HEK293 (cell line): ENCODE measurements around the gene DEPDC5.
A peak's percentile ranks its signal among the peaks of the same experiment; 100 is the strongest.

ENCODE experiments used
- CTCF ChIA-PET: fragments of 350-600 bp; formaldehyde crosslinking; extraction: SDS; loops from one replicate; lab custom pipeline; 2021; ENCODE audit warnings: antibody characterized with exemption; lab: Yijun Ruan, JAX
- POLR2A ChIA-PET: fragments of 300-600 bp; formaldehyde crosslinking; extraction: SDS; loops from one replicate; lab custom pipeline; 2020; ENCODE audit warnings: antibody characterized with exemption, inconsistent platforms; lab: Yijun Ruan, JAX
- H3K27ac ChIP-seq: fragments of 200-500 bp; sonication (Bioruptor generic); 2 replicates; pipeline ENCODE4 v1.5.1; 2014; ENCODE audit warnings: low read depth, low read length, control low read depth, inconsistent platforms; ENCODE audit errors: extremely low read depth
- H3K36me3 ChIP-seq, 2 experiments: fragments of 200-500 bp in 1 of 2; sonication (Bioruptor generic) in 1 of 2; 1 replicate in 1 of 2; 2 replicates in 1 of 2; pipeline ENCODE4 v1.5.1; 2014 to 2017; ENCODE audit warnings: inconsistent platforms in 2 of 2, low read length in 2 of 2; ENCODE audit not compliant: control insufficient read depth in 2 of 2, insufficient read depth in 1 of 2
- H3K4me1 ChIP-seq: fragments of 200-500 bp; sonication (Bioruptor generic); 2 replicates; pipeline ENCODE4 v1.5.1; 2014; ENCODE audit warnings: mild to moderate bottlenecking, low read length, inconsistent platforms; ENCODE audit not compliant: control insufficient read depth, insufficient read depth
- H3K4me3 ChIP-seq: 2 replicates; pipeline ENCODE4 v1.5.1; 2011; ENCODE audit warnings: low read depth, mild to moderate bottlenecking, control low read depth, low read length, moderate library complexity
- H3K9me3 ChIP-seq: fragments of 200-500 bp; sonication (Bioruptor generic); 2 replicates; pipeline ENCODE4 v1.5.1; 2014; ENCODE audit warnings: low read depth, low read length, inconsistent platforms; ENCODE audit not compliant: control insufficient read depth, insufficient read depth
- EGR2 ChIP-seq: fragments of 450-650 bp; formaldehyde crosslinking; IDR thresholded peaks from 2 replicates; pipeline ENCODE4 v1.5.1; 2016; ENCODE audit warnings: low read depth, missing biosample characterization, missing genetic modification characterization
- FEZF1 ChIP-seq: fragments of 450-650 bp; formaldehyde crosslinking; IDR thresholded peaks from 2 replicates; pipeline ENCODE4 v1.5.1; 2016; ENCODE audit warnings: missing biosample characterization, missing genetic modification characterization
- GLI2 ChIP-seq: fragments of 450-650 bp; formaldehyde crosslinking; IDR thresholded peaks from 2 replicates; pipeline ENCODE4; 2017; ENCODE audit warnings: missing biosample characterization, missing genetic modification characterization, low read depth, borderline replicate concordance
- KLF8 ChIP-seq: fragments of 450-650 bp; formaldehyde crosslinking; IDR thresholded peaks from 2 replicates; pipeline ENCODE4 v1.5.1; 2016; ENCODE audit warnings: missing biosample characterization, missing genetic modification characterization
- SP2 ChIP-seq: fragments of 450-650 bp; formaldehyde crosslinking; IDR thresholded peaks from 2 replicates; pipeline ENCODE4 v1.5.1; 2016; ENCODE audit warnings: missing biosample characterization, missing genetic modification characterization
- ZEB2 ChIP-seq: fragments of 450-650 bp; formaldehyde crosslinking; IDR thresholded peaks from 2 replicates; pipeline ENCODE4 v1.5.1; 2016; ENCODE audit warnings: missing biosample characterization, missing genetic modification characterization
- ZFP41 ChIP-seq: fragments of 450-650 bp; formaldehyde crosslinking; IDR thresholded peaks from 2 replicates; pipeline ENCODE4 v1.5.1; 2016; ENCODE audit warnings: missing biosample characterization, missing genetic modification characterization, borderline replicate concordance
- ZNF138 ChIP-seq: fragments of 450-650 bp; formaldehyde crosslinking; IDR thresholded peaks from 2 replicates; pipeline ENCODE4 v1.5.1; 2016; ENCODE audit warnings: missing biosample characterization, missing genetic modification characterization, borderline replicate concordance
- ZNF146 ChIP-seq: fragments of 450-650 bp; formaldehyde crosslinking; IDR thresholded peaks from 2 replicates; pipeline ENCODE4 v1.5.1; 2016; ENCODE audit warnings: missing biosample characterization, missing genetic modification characterization
- ZNF169 ChIP-seq: fragments of 450-650 bp; formaldehyde crosslinking; IDR thresholded peaks from 2 replicates; pipeline ENCODE4 v1.5.1; 2016; ENCODE audit warnings: missing biosample characterization, missing genetic modification characterization
- ZNF2 ChIP-seq: fragments of 450-650 bp; formaldehyde crosslinking; IDR thresholded peaks from 2 replicates; pipeline ENCODE4 v1.5.1; 2016; ENCODE audit warnings: missing biosample characterization, missing genetic modification characterization
- ZNF202 ChIP-seq: fragments of 450-650 bp; formaldehyde crosslinking; IDR thresholded peaks from 2 replicates; pipeline ENCODE4 v1.5.1; 2016; ENCODE audit warnings: missing biosample characterization, missing genetic modification characterization, borderline replicate concordance
- ZNF248 ChIP-seq: fragments of 450-650 bp; formaldehyde crosslinking; IDR thresholded peaks from 2 replicates; pipeline ENCODE4 v1.5.1; 2017; ENCODE audit warnings: missing biosample characterization, missing genetic modification characterization
- ZNF292 ChIP-seq: fragments of 450-650 bp; formaldehyde crosslinking; IDR thresholded peaks from 2 replicates; pipeline ENCODE4 v1.5.1; 2016; ENCODE audit warnings: low read depth, missing biosample characterization, missing genetic modification characterization, borderline replicate concordance
- ZNF311 ChIP-seq: fragments of 450-650 bp; formaldehyde crosslinking; IDR thresholded peaks from 2 replicates; pipeline ENCODE4 v1.5.1; 2017; ENCODE audit warnings: missing biosample characterization, missing genetic modification characterization, borderline replicate concordance
- ZNF324 ChIP-seq: fragments of 450-650 bp; formaldehyde crosslinking; IDR thresholded peaks from 2 replicates; pipeline ENCODE4 v1.5.1; 2016; ENCODE audit warnings: missing biosample characterization, missing genetic modification characterization
- ZNF335 ChIP-seq: fragments of 450-650 bp; formaldehyde crosslinking; conservative IDR thresholded peaks from 2 replicates; pipeline ENCODE4 v1.5.1; 2016; ENCODE audit warnings: missing biosample characterization, missing genetic modification characterization
- ZNF391 ChIP-seq: fragments of 450-650 bp; formaldehyde crosslinking; IDR thresholded peaks from 2 replicates; pipeline ENCODE4 v1.5.1; 2016; ENCODE audit warnings: low read depth, missing biosample characterization, missing genetic modification characterization, borderline replicate concordance
- ZNF629 ChIP-seq: fragments of 450-650 bp; formaldehyde crosslinking; IDR thresholded peaks from 2 replicates; pipeline ENCODE4 v1.5.1; 2017; ENCODE audit warnings: missing biosample characterization, missing genetic modification characterization
- ZNF654 ChIP-seq: fragments of 450-650 bp; formaldehyde crosslinking; IDR thresholded peaks from 2 replicates; pipeline ENCODE4 v1.5.1; 2016; ENCODE audit warnings: low read depth, missing biosample characterization, missing genetic modification characterization
- ZNF658 ChIP-seq: fragments of 450-650 bp; formaldehyde crosslinking; IDR thresholded peaks from 2 replicates; pipeline ENCODE4; 2016; ENCODE audit warnings: missing biosample characterization, missing genetic modification characterization
- ZNF76 ChIP-seq: fragments of 450-650 bp; formaldehyde crosslinking; IDR thresholded peaks from 2 replicates; pipeline ENCODE4; 2016; ENCODE audit warnings: low read depth, missing biosample characterization, missing genetic modification characterization, borderline replicate concordance
- ZNF777 ChIP-seq: fragments of 450-650 bp; formaldehyde crosslinking; IDR thresholded peaks from 2 replicates; pipeline ENCODE4 v1.5.1; 2017; ENCODE audit warnings: missing biosample characterization, missing genetic modification characterization, borderline replicate concordance
- ZSCAN30 ChIP-seq: fragments of 450-650 bp; IDR thresholded peaks from 2 replicates; pipeline ENCODE4 v1.5.1; 2018; ENCODE audit warnings: missing biosample characterization, mild to moderate bottlenecking, missing genetic modification characterization, moderate library complexity
- TF ChIP-seq, protein P1 (sequence below): IDR thresholded peaks from 2 replicates; pipeline ENCODE4 v1.6.1; 2011; ENCODE audit warnings: mild to moderate bottlenecking, low read depth, low read length, borderline replicate concordance
- TF ChIP-seq, protein P2 (sequence below): fragments of 450-650 bp; formaldehyde crosslinking; IDR thresholded peaks from 2 replicates; pipeline ENCODE4 v1.5.1; 2016; ENCODE audit warnings: missing biosample characterization, missing genetic modification characterization
- TF ChIP-seq, protein P3 (sequence below): fragments of 450-650 bp; formaldehyde crosslinking; conservative IDR thresholded peaks from 2 replicates; pipeline ENCODE4 v1.5.1; 2016; ENCODE audit warnings: low read depth, missing biosample characterization, missing genetic modification characterization
- TF ChIP-seq, protein P4 (sequence below): fragments of 450-650 bp; formaldehyde crosslinking; IDR thresholded peaks from 2 replicates; pipeline ENCODE4 v1.5.1; 2016; ENCODE audit warnings: missing biosample characterization, missing genetic modification characterization

DEPDC5 gene

DNA sequence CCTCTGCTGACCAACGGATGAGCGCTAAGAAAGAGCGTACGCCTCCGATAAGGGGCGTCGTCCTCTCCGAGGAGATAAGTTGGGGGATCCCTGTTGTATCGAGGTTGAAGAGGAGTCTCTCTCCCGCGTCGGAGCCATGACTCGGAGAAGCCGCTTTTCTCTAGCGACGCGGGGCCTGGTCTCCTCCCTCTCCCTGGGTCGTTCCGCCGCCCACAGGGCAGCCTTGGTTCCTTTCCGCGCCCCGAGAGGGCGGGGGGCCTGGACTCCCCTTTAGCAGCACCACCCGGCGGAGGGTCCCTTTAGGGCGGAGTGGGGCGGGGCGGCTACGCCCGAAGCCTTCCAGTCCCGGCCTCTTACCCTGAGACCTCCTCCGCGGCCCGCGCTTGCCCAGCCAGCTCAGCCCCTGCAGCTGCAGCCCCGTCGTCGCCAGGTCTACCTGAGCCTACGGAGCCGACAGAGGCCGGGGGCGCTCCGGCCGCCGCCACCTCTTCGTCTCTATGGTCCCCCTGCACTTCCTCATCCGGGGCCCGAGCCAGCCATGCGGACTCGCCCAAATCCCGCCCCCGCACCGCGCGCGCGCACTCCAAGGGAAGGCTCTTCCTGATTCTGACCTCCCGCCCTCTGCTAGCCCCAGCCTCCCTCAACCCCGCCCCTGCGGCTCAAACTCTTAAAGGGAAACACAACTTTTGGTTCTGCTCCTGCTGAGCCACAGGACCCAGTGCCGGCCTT is 4.0 kb upstream of the DEPDC5 start, which contains the start of gene PRR14L:
PRR14L (minus strand) TSS at position 497 of the 729 bp plus-strand sequence. CDS start 11,272 bp downstream, outside the sequence.
- CTCF ChIA-PET: interaction anchor here (0.6 kb wide), 1 partner anchor 784 kb away, joined by 4 read pairs; no protein-coding TSS in a partner anchor
- POLR2A ChIA-PET: interaction anchor here (0.5 to 1.4 kb wide), 5 partner anchors 52 to 465 kb away, joined by 3 to 6 read pairs (median 3); no protein-coding TSS in a partner anchor
- no peak for TF ChIP-seq ZNF654 (tag by site-specific recombination)
- TF ChIP-seq ZFP41 (tag by site-specific recombination): no peak
- TF ChIP-seq ZNF335 (tag by site-specific recombination): peak; percentile 46; the same call in 1 of the 2 replicates
- peak; percentile 96 for TF ChIP-seq SP2
- TF ChIP-seq, protein P1, sequence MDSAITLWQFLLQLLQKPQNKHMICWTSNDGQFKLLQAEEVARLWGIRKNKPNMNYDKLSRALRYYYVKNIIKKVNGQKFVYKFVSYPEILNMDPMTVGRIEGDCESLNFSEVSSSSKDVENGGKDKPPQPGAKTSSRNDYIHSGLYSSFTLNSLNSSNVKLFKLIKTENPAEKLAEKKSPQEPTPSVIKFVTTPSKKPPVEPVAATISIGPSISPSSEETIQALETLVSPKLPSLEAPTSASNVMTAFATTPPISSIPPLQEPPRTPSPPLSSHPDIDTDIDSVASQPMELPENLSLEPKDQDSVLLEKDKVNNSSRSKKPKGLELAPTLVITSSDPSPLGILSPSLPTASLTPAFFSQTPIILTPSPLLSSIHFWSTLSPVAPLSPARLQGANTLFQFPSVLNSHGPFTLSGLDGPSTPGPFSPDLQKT: no peak
- TF ChIP-seq ZNF658 (tag by site-specific recombination): no peak
- TF ChIP-seq GLI2: no peak
- TF ChIP-seq FEZF1: no peak
- 0 out of 2 replicates have a peak, but pooled peaks have one; percentile 57 for TF ChIP-seq ZNF391
- peak; percentile 88 for TF ChIP-seq EGR2 (tag by site-specific recombination)
- TF ChIP-seq ZNF248 (tag by site-specific recombination): no peak
- TF ChIP-seq ZNF311 (tag by site-specific recombination): no peak
- TF ChIP-seq ZNF146 (tag by site-specific recombination): no peak
- peak; percentile 99 for TF ChIP-seq KLF8
- TF ChIP-seq ZNF2 (tag by site-specific recombination): peak; percentile 74; the same call in 1 of the 2 replicates
- TF ChIP-seq, protein P2, sequence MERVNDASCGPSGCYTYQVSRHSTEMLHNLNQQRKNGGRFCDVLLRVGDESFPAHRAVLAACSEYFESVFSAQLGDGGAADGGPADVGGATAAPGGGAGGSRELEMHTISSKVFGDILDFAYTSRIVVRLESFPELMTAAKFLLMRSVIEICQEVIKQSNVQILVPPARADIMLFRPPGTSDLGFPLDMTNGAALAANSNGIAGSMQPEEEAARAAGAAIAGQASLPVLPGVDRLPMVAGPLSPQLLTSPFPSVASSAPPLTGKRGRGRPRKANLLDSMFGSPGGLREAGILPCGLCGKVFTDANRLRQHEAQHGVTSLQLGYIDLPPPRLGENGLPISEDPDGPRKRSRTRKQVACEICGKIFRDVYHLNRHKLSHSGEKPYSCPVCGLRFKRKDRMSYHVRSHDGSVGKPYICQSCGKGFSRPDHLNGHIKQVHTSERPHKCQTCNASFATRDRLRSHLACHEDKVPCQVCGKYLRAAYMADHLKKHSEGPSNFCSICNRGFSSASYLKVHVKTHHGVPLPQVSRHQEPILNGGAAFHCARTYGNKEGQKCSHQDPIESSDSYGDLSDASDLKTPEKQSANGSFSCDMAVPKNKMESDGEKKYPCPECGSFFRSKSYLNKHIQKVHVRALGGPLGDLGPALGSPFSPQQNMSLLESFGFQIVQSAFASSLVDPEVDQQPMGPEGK (tag by site-specific recombination): peak; percentile 90
- peak; percentile 78; the same call in 1 of the 2 replicates for TF ChIP-seq ZSCAN30
- peak; percentile 67 for TF ChIP-seq ZNF629 (tag by site-specific recombination)
- TF ChIP-seq, protein P3, sequence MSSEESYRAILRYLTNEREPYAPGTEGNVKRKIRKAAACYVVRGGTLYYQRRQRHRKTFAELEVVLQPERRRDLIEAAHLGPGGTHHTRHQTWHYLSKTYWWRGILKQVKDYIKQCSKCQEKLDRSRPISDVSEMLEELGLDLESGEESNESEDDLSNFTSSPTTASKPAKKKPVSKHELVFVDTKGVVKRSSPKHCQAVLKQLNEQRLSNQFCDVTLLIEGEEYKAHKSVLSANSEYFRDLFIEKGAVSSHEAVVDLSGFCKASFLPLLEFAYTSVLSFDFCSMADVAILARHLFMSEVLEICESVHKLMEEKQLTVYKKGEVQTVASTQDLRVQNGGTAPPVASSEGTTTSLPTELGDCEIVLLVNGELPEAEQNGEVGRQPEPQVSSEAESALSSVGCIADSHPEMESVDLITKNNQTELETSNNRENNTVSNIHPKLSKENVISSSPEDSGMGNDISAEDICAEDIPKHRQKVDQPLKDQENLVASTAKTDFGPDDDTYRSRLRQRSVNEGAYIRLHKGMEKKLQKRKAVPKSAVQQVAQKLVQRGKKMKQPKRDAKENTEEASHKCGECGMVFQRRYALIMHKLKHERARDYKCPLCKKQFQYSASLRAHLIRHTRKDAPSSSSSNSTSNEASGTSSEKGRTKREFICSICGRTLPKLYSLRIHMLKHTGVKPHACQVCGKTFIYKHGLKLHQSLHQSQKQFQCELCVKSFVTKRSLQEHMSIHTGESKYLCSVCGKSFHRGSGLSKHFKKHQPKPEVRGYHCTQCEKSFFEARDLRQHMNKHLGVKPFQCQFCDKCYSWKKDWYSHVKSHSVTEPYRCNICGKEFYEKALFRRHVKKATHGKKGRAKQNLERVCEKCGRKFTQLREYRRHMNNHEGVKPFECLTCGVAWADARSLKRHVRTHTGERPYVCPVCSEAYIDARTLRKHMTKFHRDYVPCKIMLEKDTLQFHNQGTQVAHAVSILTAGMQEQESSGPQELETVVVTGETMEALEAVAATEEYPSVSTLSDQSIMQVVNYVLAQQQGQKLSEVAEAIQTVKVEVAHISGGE: peak; percentile 64
- TF ChIP-seq ZNF777: 0 out of 2 replicates have a peak, but pooled peaks have one; percentile 19
- TF ChIP-seq, protein P4, sequence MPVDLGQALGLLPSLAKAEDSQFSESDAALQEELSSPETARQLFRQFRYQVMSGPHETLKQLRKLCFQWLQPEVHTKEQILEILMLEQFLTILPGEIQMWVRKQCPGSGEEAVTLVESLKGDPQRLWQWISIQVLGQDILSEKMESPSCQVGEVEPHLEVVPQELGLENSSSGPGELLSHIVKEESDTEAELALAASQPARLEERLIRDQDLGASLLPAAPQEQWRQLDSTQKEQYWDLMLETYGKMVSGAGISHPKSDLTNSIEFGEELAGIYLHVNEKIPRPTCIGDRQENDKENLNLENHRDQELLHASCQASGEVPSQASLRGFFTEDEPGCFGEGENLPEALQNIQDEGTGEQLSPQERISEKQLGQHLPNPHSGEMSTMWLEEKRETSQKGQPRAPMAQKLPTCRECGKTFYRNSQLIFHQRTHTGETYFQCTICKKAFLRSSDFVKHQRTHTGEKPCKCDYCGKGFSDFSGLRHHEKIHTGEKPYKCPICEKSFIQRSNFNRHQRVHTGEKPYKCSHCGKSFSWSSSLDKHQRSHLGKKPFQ (tag by site-specific recombination): no peak
- TF ChIP-seq ZNF138 (tag by site-specific recombination): no peak
- peak; percentile 93 for TF ChIP-seq ZEB2 (tag by site-specific recombination)
- no peak for TF ChIP-seq ZNF292 (tag by site-specific recombination)
- no peak for TF ChIP-seq ZNF202 (tag by site-specific recombination)
- peak; percentile 64; the same call in 1 of the 2 replicates for TF ChIP-seq ZNF324 (tag by site-specific recombination)
- TF ChIP-seq ZNF169 (tag by site-specific recombination): no peak
- TF ChIP-seq ZNF76: peak; percentile 77; the same call in 1 of the 2 replicates

More for the DNA sequence above, 4.0 kb upstream of the DEPDC5 start, which contains the start of gene PRR14L:
- Histone ChIP-seq H3K9me3 (no peaks in the 10 kb centered on the region), H3K27ac (peak within 1 kb of the TSS; percentile 90), H3K4me1 (peaks cover 21% of the 10 kb centered on the region; the same call in 1 of the 2 replicates), H3K4me3 (peak within 1 kb of the TSS; percentile 94), H3K36me3 (peaks cover 8 to 9% of the 10 kb centered on the region in 2 experiments)
